ENCODE measurements around the gene NFIX. TPM values are rescaled to one million over a fixed set of nuclear protein-coding genes. Genes with fewer than 3 reads are reported as not detected.

NFIX gene
- total RNA-seq, 1 donor from 2014 or later = 8.4 TPM

GRCh38 chr19:13045812-13046211 lies 50.5 kb downstream of the NFIX start:
- H3K27me3 Mint-ChIP-seq (ENCODE audit: low read depth, unreplicated experiment) = peaks cover 62% of the 10 kb centered on the region
- peaks cover 7% of the 10 kb centered on the region for H3K36me3 Mint-ChIP-seq (ENCODE audit: low read depth, unreplicated experiment)

DNA sequence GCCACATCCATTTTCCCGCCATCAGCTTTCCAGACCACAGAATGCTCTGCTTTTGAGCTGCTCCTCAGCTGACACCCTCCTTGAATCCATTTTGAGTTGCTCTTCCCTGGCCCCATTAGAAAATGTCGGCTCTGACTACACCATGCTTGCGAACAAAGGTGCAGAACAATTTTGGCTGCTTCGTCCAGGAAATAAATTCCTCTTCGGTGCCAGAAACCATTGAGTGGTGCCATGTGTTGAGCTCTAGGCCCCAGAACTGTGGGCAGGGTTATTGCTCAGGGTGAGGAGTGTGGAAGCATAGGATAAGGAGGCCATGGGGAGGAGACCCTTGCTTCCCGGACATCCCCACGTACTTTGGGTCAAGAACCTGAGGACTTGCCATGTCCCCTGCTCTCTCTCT lies 52.1 kb downstream of the NFIX start:
- Histone ChIP-seq H3K9me3 (ENCODE audit: insufficient read depth, low read depth, low read length) (no peaks in the 10 kb centered on the region), H3K4me3 (ENCODE audit: insufficient read depth, low read depth, low read length) (no peak overlapping the region)
- H3K27me3 Mint-ChIP-seq (ENCODE audit: low read depth, unreplicated experiment) = peaks cover 66% of the 10 kb centered on the region

More at GRCh38 chr19:13045812-13046211, 50.5 kb downstream of the NFIX start:
- H3K27ac Mint-ChIP-seq (ENCODE audit: unreplicated experiment) = no peak overlapping the region
- DNase-seq (ENCODE audit: low read depth) = no peak
- FAIRE-seq = no peak
- Histone ChIP-seq H3K79me2 (ENCODE audit: insufficient read depth, low read length) (peaks cover 88% of the 10 kb centered on the region), H4K20me1 (ENCODE audit: insufficient read depth, low read length) (peaks cover 62% of the 10 kb centered on the region), H3K27me3 (ENCODE audit: insufficient read depth, low read length) (no peaks in the 10 kb centered on the region), H2AFZ (ENCODE audit: low read depth, low read length) (no peak overlapping the region), H3K9ac (ENCODE audit: low read length) (no peak overlapping the region), H3K4me2 (ENCODE audit: low read length) (no peak overlapping the region), H3K27ac (ENCODE audit: low read depth, low read length) (no peak overlapping the region), H3K4me1 (ENCODE audit: insufficient read depth, low read length) (peaks cover 25% of the 10 kb centered on the region), H3K36me3 (ENCODE audit: insufficient read depth, low read length) (no peaks in the 10 kb centered on the region), H3K4me3 (ENCODE audit: insufficient read depth, low read depth, low read length) (no peak overlapping the region), H3K9me3 (ENCODE audit: insufficient read depth, low read depth, low read length) (no peaks in the 10 kb centered on the region)
- TF ChIP-seq EZH2 (IDR thresholded peaks at IDR 0.05; ENCODE audit: insufficient read depth, low read length) = no peak
- TF ChIP-seq, protein P1, sequence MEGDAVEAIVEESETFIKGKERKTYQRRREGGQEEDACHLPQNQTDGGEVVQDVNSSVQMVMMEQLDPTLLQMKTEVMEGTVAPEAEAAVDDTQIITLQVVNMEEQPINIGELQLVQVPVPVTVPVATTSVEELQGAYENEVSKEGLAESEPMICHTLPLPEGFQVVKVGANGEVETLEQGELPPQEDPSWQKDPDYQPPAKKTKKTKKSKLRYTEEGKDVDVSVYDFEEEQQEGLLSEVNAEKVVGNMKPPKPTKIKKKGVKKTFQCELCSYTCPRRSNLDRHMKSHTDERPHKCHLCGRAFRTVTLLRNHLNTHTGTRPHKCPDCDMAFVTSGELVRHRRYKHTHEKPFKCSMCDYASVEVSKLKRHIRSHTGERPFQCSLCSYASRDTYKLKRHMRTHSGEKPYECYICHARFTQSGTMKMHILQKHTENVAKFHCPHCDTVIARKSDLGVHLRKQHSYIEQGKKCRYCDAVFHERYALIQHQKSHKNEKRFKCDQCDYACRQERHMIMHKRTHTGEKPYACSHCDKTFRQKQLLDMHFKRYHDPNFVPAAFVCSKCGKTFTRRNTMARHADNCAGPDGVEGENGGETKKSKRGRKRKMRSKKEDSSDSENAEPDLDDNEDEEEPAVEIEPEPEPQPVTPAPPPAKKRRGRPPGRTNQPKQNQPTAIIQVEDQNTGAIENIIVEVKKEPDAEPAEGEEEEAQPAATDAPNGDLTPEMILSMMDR (IDR thresholded peaks at IDR 0.05; ENCODE audit: insufficient read depth, low read depth, low read length) = no peak
- peaks cover 10% of the 10 kb centered on the region for H3K4me1 Mint-ChIP-seq (ENCODE audit: low read depth, unreplicated experiment)
- no peaks in the 10 kb centered on the region for H3K9me3 Mint-ChIP-seq (ENCODE audit: unreplicated experiment)
- H3K4me3 Mint-ChIP-seq (ENCODE audit: unreplicated experiment) = no peak overlapping the region

DNA sequence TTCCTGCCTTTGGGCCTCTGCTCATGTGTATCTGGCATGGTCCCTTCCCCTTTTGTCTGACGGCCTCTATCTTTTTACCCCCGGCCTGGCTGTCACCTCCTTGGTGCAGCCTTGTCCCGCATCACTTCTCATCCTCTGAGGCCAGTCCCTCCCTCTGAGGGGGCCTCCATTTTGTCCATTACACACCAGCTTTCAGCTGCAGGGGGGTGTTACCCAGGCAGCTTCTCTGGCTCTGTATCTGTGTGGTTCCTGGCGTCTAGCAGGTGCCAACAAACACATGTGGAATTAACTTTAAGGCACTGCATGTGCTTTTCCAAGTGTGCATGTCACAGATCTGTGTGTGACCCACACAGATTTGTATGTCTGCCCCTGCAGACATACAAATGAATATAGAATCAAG lies 55.0 kb downstream of the NFIX start:
- Histone ChIP-seq H3K79me2 (ENCODE audit: insufficient read depth, low read length) (peaks cover 79% of the 10 kb centered on the region), H3K9me3 (ENCODE audit: insufficient read depth, low read depth, low read length) (no peaks in the 10 kb centered on the region), H3K27me3 (ENCODE audit: insufficient read depth, low read length) (no peaks in the 10 kb centered on the region), H3K36me3 (ENCODE audit: insufficient read depth, low read length) (no peaks in the 10 kb centered on the region), H4K20me1 (ENCODE audit: insufficient read depth, low read length) (peaks cover 42% of the 10 kb centered on the region), H3K4me2 (ENCODE audit: low read length) (no peak overlapping the region), H3K4me3 (ENCODE audit: insufficient read depth, low read depth, low read length) (no peak overlapping the region), H3K9ac (ENCODE audit: low read length) (no peak overlapping the region), H3K4me1 (ENCODE audit: insufficient read depth, low read length) (peaks cover 48% of the 10 kb centered on the region), H3K27ac (ENCODE audit: low read depth, low read length) (no peak overlapping the region), H2AFZ (ENCODE audit: low read depth, low read length) (no peak overlapping the region)
- FAIRE-seq (no peak), DNase-seq (ENCODE audit: low read depth) (no peak)
- Mint-ChIP-seq H3K27ac (ENCODE audit: unreplicated experiment) (peak overlapping the region; percentile 34), H3K27me3 (ENCODE audit: low read depth, unreplicated experiment) (peaks cover 52% of the 10 kb centered on the region), H3K9me3 (ENCODE audit: unreplicated experiment) (no peaks in the 10 kb centered on the region), H3K36me3 (ENCODE audit: low read depth, unreplicated experiment) (peaks cover 7% of the 10 kb centered on the region), H3K4me3 (ENCODE audit: unreplicated experiment) (no peak overlapping the region), H3K4me1 (ENCODE audit: low read depth, unreplicated experiment) (peaks cover 29% of the 10 kb centered on the region)
- no peak for TF ChIP-seq EZH2 (IDR thresholded peaks at IDR 0.05; ENCODE audit: insufficient read depth, low read length)
- TF ChIP-seq, protein P1 (IDR thresholded peaks at IDR 0.05; ENCODE audit: insufficient read depth, low read depth, low read length) = no peak

More for the DNA sequence above, 52.1 kb downstream of the NFIX start:
- no peaks in the 10 kb centered on the region for H3K27me3 ChIP-seq (ENCODE audit: insufficient read depth, low read length)
- H2AFZ ChIP-seq (ENCODE audit: low read depth, low read length) = no peak overlapping the region
- H3K4me1 ChIP-seq (ENCODE audit: insufficient read depth, low read length) = peaks cover 40% of the 10 kb centered on the region
- H3K36me3 ChIP-seq (ENCODE audit: insufficient read depth, low read length) = no peaks in the 10 kb centered on the region
- Mint-ChIP-seq H3K4me1 (ENCODE audit: low read depth, unreplicated experiment) (peaks cover 13% of the 10 kb centered on the region), H3K9me3 (ENCODE audit: unreplicated experiment) (no peaks in the 10 kb centered on the region), H3K27ac (ENCODE audit: unreplicated experiment) (no peak overlapping the region), H3K36me3 (ENCODE audit: low read depth, unreplicated experiment) (peaks cover 7% of the 10 kb centered on the region), H3K4me3 (ENCODE audit: unreplicated experiment) (no peak overlapping the region)
- peaks cover 70% of the 10 kb centered on the region for H4K20me1 ChIP-seq (ENCODE audit: insufficient read depth, low read length)
- no peak overlapping the region for H3K9ac ChIP-seq (ENCODE audit: low read length)
- TF ChIP-seq EZH2 (IDR thresholded peaks at IDR 0.05; ENCODE audit: insufficient read depth, low read length) = no peak
- H3K27ac ChIP-seq (ENCODE audit: low read depth, low read length) = no peak overlapping the region
- H3K4me2 ChIP-seq (ENCODE audit: low read length) = no peak overlapping the region
- H3K79me2 ChIP-seq (ENCODE audit: insufficient read depth, low read length) = peaks cover 93% of the 10 kb centered on the region
- no peak for DNase-seq (ENCODE audit: low read depth)
- no peak for FAIRE-seq

Data from astrocyte (in vitro differentiated cells and primary cell).